SK-N-SH (cell line): ENCODE data around the gene KCNQ2. TPM values are rescaled to one million over a fixed set of nuclear protein-coding genes. Genes with fewer than 3 reads are reported as not detected.

Source experiments
- CTCF ChIA-PET: fragments of 300-600, 350-600 bp; formaldehyde crosslinking; extraction: SDS; loops from one replicate; lab custom pipeline; 2021; lab: Yijun Ruan, JAX
- POLR2A ChIA-PET: fragments of 350-600 bp; sonication (Branson Sonifier 250); formaldehyde crosslinking; extraction: SDS; loops from one replicate; lab custom pipeline; 2020; ENCODE audit warnings: antibody characterized with exemption, inconsistent platforms; lab: Yijun Ruan, JAX
- DNase-seq: peaks from one replicate; pipeline ENCODE4 v3.0.0; 2012
- H2AFZ ChIP-seq: fragments of 200-600 bp; sonication (generic); 2 replicates; pipeline ENCODE4 v1.8.1; 2016; ENCODE audit warnings: antibody characterized with exemption, mild to moderate bottlenecking, low read depth
- H3F3A ChIP-seq: fragments of 200-600 bp; sonication (generic); replicated peaks from 2 replicates; pipeline ENCODE3; 2016; ENCODE audit warnings: antibody characterized with exemption, mild to moderate bottlenecking; ENCODE audit not compliant: insufficient read depth
- H3K27ac ChIP-seq, 2 experiments: fragments of 200-500 bp in 1 of 2; fragments of 200-600 bp in 1 of 2; sonication (Bioruptor generic) in 1 of 2; sonication (generic), shearing (Covaris generic) in 1 of 2; 2 replicates each; pipeline versions ENCODE4 v1.5.1 to v1.6.1; 2014 to 2016; ENCODE audit warnings: low read depth in 2 of 2, inconsistent platforms in 1 of 2, low read length in 1 of 2, mild to moderate bottlenecking in 1 of 2, mixed read lengths in 1 of 2
- H3K27me3 ChIP-seq: fragments of 200-600 bp; sonication (generic), shearing (Covaris generic); 2 replicates; pipeline ENCODE4 v1.6.1; 2016; ENCODE audit warnings: mixed run types; ENCODE audit not compliant: insufficient read depth
- H3K36me3 ChIP-seq, 2 experiments: fragments of 200-500 bp in 1 of 2; fragments of 200-600 bp in 1 of 2; sonication (Bioruptor generic) in 1 of 2; sonication (generic) in 1 of 2; replicated peaks in 1 of 2; 2 replicates each; pipeline versions ENCODE3 to v1.5.1; 2014 to 2016; ENCODE audit warnings: low read length in 1 of 2, mild to moderate bottlenecking in 1 of 2; ENCODE audit not compliant: insufficient read depth in 2 of 2, control insufficient read depth in 1 of 2
- H3K4me1 ChIP-seq, 2 experiments: fragments of 200-500 bp in 1 of 2; fragments of 200-600 bp in 1 of 2; sonication (Bioruptor generic) in 1 of 2; sonication (generic), shearing (Covaris generic) in 1 of 2; 2 replicates each; pipeline versions ENCODE4 v1.5.1 to v1.6.1; 2014 to 2016; ENCODE audit warnings: low read depth in 1 of 2, low read length in 1 of 2, mixed run types in 1 of 2; ENCODE audit not compliant: insufficient read depth in 2 of 2, control insufficient read depth in 1 of 2
- H3K4me2 ChIP-seq: fragments of 200-600 bp; sonication (generic), shearing (Covaris generic); 2 replicates; pipeline ENCODE4 v1.6.1; 2017; ENCODE audit warnings: mixed run types
- H3K4me3 ChIP-seq, 2 experiments: fragments of 200-500 bp in 1 of 2; fragments of 200-600 bp in 1 of 2; sonication (Bioruptor generic) in 1 of 2; sonication (generic), shearing (Covaris generic) in 1 of 2; 2 replicates each; pipeline versions ENCODE4 v1.5.1 to v1.8.1; 2014 to 2016; ENCODE audit warnings: low read depth in 2 of 2, inconsistent platforms in 1 of 2, low read length in 1 of 2, mild to moderate bottlenecking in 1 of 2, mixed read lengths in 1 of 2, moderate library complexity in 1 of 2
- H3K79me2 ChIP-seq: fragments of 200-600 bp; sonication (generic); 2 replicates; pipeline ENCODE4 v1.8.1; 2017; ENCODE audit warnings: mild to moderate bottlenecking; ENCODE audit not compliant: insufficient read depth
- H3K9ac ChIP-seq: fragments of 200-600 bp; sonication (generic); 2 replicates; pipeline ENCODE4 v1.6.1; 2017; ENCODE audit warnings: mixed run types
- H3K9me2 ChIP-seq: fragments of 200-600 bp; sonication (generic); 2 replicates; pipeline ENCODE4 v1.6.1; 2017; ENCODE audit warnings: mixed run types
- H3K9me3 ChIP-seq: fragments of 200-600 bp; sonication (generic); 2 replicates; pipeline ENCODE4 v1.6.1; 2017; ENCODE audit warnings: mixed run types, mild to moderate bottlenecking, moderate library complexity
- H4K20me1 ChIP-seq: fragments of 200-600 bp; sonication (generic); 2 replicates; pipeline ENCODE4 v1.6.1; 2017; ENCODE audit warnings: mild to moderate bottlenecking, mixed run types; ENCODE audit not compliant: insufficient read depth
- ELF1 ChIP-seq: IDR thresholded peaks from 2 replicates; pipeline ENCODE4 v1.4.0; 2012
- FOSL2 ChIP-seq: IDR thresholded peaks from 2 replicates; pipeline ENCODE4 v1.4.0; 2012; ENCODE audit warnings: low read depth, mild to moderate bottlenecking, moderate library complexity, borderline replicate concordance
- FOXJ3 ChIP-seq: sonication (generic); formaldehyde crosslinking; IDR thresholded peaks from 2 replicates; pipeline ENCODE4 v1.5.1; 2020; ENCODE audit warnings: mild to moderate bottlenecking, missing genetic modification reagents
- FOXM1 ChIP-seq: IDR thresholded peaks from 2 replicates; pipeline ENCODE4 v1.4.0; 2012; ENCODE audit warnings: low read depth, mild to moderate bottlenecking
- JUND ChIP-seq: IDR thresholded peaks from 2 replicates; pipeline ENCODE4 v1.4.0; 2012
- NFIC ChIP-seq: IDR thresholded peaks from 2 replicates; pipeline ENCODE4 v1.4.0; 2012; ENCODE audit warnings: borderline replicate concordance
- POLR2AphosphoS5 ChIP-seq: IDR thresholded peaks from 2 replicates; pipeline ENCODE4 v1.6.1; 2012; ENCODE audit warnings: low read depth, low read length
- RCOR1 ChIP-seq: fragments of 150-350 bp; IDR thresholded peaks from 2 replicates; pipeline ENCODE4 v1.6.1; 2017; ENCODE audit warnings: antibody characterized with exemption, low read length
- RXRA ChIP-seq: IDR thresholded peaks from 2 replicates; pipeline ENCODE4 v1.4.0; 2012; ENCODE audit warnings: low read depth, mild to moderate bottlenecking, borderline replicate concordance
- SIN3A ChIP-seq: IDR thresholded peaks from 2 replicates; pipeline ENCODE4 v1.6.1; 2012; ENCODE audit warnings: low read depth, mild to moderate bottlenecking, low read length, moderate library complexity, borderline replicate concordance
- SMC3 ChIP-seq: IDR thresholded peaks from 2 replicates; pipeline ENCODE4 v1.6.1; 2012; ENCODE audit warnings: low read depth, low read length, improper control_type of control experiment
- TAF1 ChIP-seq: IDR thresholded peaks from 2 replicates; pipeline ENCODE4 v1.6.1; 2012; ENCODE audit warnings: low read depth, mild to moderate bottlenecking, low read length, moderate library complexity, borderline replicate concordance
- YY1 ChIP-seq: IDR thresholded peaks from 2 replicates; pipeline ENCODE4 v1.4.0; 2012; ENCODE audit warnings: low read depth, mild to moderate bottlenecking
- WGBS: methylation state at CpG from one replicate; pipeline ENCODE4 v1.1.6; 2017; ENCODE audit warnings: low lambda C conversion rate; 5-methylcytosine and 5-hydroxymethylcytosine counted together
- polyA plus RNA-seq, 3 experiments: library from polyadenylated mRNA; depleted of rRNA; stranded (reverse); fragments of >200 nt; gene quantifications; 2 replicates each; pipeline ENCODE4 v1.2.3, GENCODE V29; 2012
- TF ChIP-seq, protein P1 (sequence below): fragments of 150-350 bp; IDR thresholded peaks from 2 replicates; pipeline ENCODE4 v1.6.1; 2016; ENCODE audit warnings: mild to moderate bottlenecking, low read depth, low read length
- TF ChIP-seq, protein P2 (sequence below): IDR thresholded peaks from 2 replicates; pipeline ENCODE4 v1.4.0; 2012; ENCODE audit warnings: low read depth, borderline replicate concordance
- TF ChIP-seq, protein P3 (sequence below): fragments of 200-600 bp; sonication (generic); IDR thresholded peaks from 2 replicates; pipeline ENCODE4 v1.6.1; 2017; ENCODE audit warnings: antibody characterized with exemption, mild to moderate bottlenecking, moderate library complexity
- TF ChIP-seq, protein P4 (sequence below): IDR thresholded peaks from 2 replicates; pipeline ENCODE4; 2012
- TF ChIP-seq, protein P5 (sequence below): fragments of 150-350 bp; IDR thresholded peaks from 2 replicates; pipeline ENCODE4 v1.6.1; 2017; ENCODE audit warnings: antibody characterized with exemption, low read length, low read depth, borderline replicate concordance
- TF ChIP-seq, protein P6 (sequence below): IDR thresholded peaks from 2 replicates; pipeline ENCODE4 v1.4.0; 2012; ENCODE audit warnings: low read depth
- TF ChIP-seq, protein P7 (sequence below): IDR thresholded peaks from 2 replicates; pipeline ENCODE4 v1.6.1; 2012; ENCODE audit warnings: mild to moderate bottlenecking, low read depth, low read length, moderate library complexity

The KCNQ2 gene
- 3.9 and 8.3 TPM in 2 replicates for polyA plus RNA-seq (2012; rRNA removed)
- 4.3 and 10.1 TPM in 2 replicates for polyA plus RNA-seq (2012; cell fraction: cytosol; rRNA removed)
- 4.0 and 7.9 TPM in 2 replicates for polyA plus RNA-seq (2012; cell fraction: nucleus; rRNA removed)

DNA sequence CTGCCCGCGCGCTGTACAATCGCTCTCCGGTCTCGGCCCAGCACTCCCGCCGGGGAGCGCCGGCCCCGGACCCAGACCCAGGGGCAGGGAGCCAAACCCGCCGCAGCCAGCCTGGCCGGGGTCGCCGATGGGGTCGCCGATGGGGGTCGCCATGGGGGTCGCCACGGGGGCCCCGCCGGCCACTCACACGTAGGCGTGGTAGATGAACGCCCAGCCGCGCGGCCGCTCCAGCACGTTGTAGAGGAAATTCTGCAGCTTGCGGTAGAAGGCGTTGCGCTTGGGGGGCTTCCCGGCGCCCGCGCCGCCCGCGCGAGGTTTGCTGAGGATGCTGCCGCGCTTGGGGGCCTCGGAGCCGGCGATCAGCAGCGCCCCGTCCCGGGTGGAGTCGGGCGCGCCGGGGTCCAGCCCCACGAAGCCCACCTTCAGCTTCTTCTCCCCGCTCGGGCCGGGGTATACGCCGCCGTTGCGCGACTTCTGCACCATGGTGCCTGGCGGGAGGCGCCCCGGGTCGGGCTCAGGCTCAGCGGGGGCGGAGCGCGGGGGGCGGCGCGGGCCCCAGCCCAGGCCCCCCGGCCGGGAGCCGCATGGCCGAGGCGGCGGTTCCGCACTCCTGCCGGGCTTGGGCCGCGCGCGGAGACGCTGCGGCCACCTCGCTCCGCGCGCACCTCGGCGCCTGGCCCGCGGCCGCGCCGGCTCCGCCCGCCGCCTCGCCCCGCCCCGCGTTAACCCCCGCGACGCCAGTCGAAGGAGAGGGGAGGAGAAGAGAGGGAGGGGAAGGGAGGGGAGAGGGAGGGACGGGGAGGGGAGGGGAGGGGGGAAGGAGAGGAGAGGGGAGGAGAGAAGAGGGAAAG, at the start of gene KCNQ2:
Gene KCNQ2 (minus strand): TSS at position 675 of the 851 bp plus-strand sequence. CDS start 192 bp downstream, at position 483.
- peak within 1 kb of the TSS in 1 of 2 experiments; percentile 86; a peak in 2 of 4 replicates for H3K27ac ChIP-seq
- no peak within 1 kb of the TSS; the same call in 1 of the 2 replicates for H3K4me2 ChIP-seq
- no peaks in the 10 kb centered on the region for H3K9me2 ChIP-seq
- POLR2A ChIA-PET: interaction anchor here (1.3 to 1.7 kb wide), 2 partner anchors 9 to 15 kb away, joined by 6 to 8 read pairs; no protein-coding TSS in a partner anchor
- H3F3A ChIP-seq: no peaks in the 10 kb centered on the region
- H2AFZ ChIP-seq: no peak within 1 kb of the TSS
- peak within 1 kb of the TSS in 1 of 2 experiments; percentile 56; a peak in 2 of 4 replicates for H3K4me3 ChIP-seq
- no peaks in the 10 kb centered on the region for H3K36me3 ChIP-seq
- H3K27me3 ChIP-seq: peaks cover 26% of the 10 kb centered on the region
- no peak for TF ChIP-seq SMC3
- no peak for TF ChIP-seq FOSL2
- TF ChIP-seq, protein P1, sequence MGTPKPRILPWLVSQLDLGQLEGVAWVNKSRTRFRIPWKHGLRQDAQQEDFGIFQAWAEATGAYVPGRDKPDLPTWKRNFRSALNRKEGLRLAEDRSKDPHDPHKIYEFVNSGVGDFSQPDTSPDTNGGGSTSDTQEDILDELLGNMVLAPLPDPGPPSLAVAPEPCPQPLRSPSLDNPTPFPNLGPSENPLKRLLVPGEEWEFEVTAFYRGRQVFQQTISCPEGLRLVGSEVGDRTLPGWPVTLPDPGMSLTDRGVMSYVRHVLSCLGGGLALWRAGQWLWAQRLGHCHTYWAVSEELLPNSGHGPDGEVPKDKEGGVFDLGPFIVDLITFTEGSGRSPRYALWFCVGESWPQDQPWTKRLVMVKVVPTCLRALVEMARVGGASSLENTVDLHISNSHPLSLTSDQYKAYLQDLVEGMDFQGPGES: no peak
- TF ChIP-seq, protein P2, sequence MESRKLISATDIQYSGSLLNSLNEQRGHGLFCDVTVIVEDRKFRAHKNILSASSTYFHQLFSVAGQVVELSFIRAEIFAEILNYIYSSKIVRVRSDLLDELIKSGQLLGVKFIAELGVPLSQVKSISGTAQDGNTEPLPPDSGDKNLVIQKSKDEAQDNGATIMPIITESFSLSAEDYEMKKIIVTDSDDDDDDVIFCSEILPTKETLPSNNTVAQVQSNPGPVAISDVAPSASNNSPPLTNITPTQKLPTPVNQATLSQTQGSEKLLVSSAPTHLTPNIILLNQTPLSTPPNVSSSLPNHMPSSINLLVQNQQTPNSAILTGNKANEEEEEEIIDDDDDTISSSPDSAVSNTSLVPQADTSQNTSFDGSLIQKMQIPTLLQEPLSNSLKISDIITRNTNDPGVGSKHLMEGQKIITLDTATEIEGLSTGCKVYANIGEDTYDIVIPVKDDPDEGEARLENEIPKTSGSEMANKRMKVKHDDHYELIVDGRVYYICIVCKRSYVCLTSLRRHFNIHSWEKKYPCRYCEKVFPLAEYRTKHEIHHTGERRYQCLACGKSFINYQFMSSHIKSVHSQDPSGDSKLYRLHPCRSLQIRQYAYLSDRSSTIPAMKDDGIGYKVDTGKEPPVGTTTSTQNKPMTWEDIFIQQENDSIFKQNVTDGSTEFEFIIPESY: no peak
- no peak for TF ChIP-seq JUND
- TF ChIP-seq, protein P3, sequence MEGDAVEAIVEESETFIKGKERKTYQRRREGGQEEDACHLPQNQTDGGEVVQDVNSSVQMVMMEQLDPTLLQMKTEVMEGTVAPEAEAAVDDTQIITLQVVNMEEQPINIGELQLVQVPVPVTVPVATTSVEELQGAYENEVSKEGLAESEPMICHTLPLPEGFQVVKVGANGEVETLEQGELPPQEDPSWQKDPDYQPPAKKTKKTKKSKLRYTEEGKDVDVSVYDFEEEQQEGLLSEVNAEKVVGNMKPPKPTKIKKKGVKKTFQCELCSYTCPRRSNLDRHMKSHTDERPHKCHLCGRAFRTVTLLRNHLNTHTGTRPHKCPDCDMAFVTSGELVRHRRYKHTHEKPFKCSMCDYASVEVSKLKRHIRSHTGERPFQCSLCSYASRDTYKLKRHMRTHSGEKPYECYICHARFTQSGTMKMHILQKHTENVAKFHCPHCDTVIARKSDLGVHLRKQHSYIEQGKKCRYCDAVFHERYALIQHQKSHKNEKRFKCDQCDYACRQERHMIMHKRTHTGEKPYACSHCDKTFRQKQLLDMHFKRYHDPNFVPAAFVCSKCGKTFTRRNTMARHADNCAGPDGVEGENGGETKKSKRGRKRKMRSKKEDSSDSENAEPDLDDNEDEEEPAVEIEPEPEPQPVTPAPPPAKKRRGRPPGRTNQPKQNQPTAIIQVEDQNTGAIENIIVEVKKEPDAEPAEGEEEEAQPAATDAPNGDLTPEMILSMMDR: no peak
- TF ChIP-seq FOXJ3 (CRISPR knock-in tag): no peak
- TF ChIP-seq, protein P4, sequence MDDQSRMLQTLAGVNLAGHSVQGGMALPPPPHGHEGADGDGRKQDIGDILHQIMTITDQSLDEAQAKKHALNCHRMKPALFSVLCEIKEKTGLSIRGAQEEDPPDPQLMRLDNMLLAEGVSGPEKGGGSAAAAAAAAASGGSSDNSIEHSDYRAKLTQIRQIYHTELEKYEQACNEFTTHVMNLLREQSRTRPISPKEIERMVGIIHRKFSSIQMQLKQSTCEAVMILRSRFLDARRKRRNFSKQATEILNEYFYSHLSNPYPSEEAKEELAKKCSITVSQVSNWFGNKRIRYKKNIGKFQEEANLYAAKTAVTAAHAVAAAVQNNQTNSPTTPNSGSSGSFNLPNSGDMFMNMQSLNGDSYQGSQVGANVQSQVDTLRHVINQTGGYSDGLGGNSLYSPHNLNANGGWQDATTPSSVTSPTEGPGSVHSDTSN: no peak
- TF ChIP-seq SIN3A: no peak
- TF ChIP-seq, protein P5, sequence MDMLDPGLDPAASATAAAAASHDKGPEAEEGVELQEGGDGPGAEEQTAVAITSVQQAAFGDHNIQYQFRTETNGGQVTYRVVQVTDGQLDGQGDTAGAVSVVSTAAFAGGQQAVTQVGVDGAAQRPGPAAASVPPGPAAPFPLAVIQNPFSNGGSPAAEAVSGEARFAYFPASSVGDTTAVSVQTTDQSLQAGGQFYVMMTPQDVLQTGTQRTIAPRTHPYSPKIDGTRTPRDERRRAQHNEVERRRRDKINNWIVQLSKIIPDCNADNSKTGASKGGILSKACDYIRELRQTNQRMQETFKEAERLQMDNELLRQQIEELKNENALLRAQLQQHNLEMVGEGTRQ: no peak
- no peak for TF ChIP-seq FOXM1
- TF ChIP-seq ELF1: no peak
- TF ChIP-seq, protein P6, sequence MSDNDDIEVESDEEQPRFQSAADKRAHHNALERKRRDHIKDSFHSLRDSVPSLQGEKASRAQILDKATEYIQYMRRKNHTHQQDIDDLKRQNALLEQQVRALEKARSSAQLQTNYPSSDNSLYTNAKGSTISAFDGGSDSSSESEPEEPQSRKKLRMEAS: no peak
- no peak for TF ChIP-seq NFIC
- no peak for TF ChIP-seq POLR2AphosphoS5
- TF ChIP-seq YY1: no peak
- no peak for TF ChIP-seq RXRA
- TF ChIP-seq RCOR1: no peak
- TF ChIP-seq, protein P7, sequence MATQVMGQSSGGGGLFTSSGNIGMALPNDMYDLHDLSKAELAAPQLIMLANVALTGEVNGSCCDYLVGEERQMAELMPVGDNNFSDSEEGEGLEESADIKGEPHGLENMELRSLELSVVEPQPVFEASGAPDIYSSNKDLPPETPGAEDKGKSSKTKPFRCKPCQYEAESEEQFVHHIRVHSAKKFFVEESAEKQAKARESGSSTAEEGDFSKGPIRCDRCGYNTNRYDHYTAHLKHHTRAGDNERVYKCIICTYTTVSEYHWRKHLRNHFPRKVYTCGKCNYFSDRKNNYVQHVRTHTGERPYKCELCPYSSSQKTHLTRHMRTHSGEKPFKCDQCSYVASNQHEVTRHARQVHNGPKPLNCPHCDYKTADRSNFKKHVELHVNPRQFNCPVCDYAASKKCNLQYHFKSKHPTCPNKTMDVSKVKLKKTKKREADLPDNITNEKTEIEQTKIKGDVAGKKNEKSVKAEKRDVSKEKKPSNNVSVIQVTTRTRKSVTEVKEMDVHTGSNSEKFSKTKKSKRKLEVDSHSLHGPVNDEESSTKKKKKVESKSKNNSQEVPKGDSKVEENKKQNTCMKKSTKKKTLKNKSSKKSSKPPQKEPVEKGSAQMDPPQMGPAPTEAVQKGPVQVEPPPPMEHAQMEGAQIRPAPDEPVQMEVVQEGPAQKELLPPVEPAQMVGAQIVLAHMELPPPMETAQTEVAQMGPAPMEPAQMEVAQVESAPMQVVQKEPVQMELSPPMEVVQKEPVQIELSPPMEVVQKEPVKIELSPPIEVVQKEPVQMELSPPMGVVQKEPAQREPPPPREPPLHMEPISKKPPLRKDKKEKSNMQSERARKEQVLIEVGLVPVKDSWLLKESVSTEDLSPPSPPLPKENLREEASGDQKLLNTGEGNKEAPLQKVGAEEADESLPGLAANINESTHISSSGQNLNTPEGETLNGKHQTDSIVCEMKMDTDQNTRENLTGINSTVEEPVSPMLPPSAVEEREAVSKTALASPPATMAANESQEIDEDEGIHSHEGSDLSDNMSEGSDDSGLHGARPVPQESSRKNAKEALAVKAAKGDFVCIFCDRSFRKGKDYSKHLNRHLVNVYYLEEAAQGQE: no peak
- no peak for TF ChIP-seq TAF1
- no peaks in the 10 kb centered on the region for H3K9me3 ChIP-seq
- DNase-seq: peak; percentile 87
- CTCF ChIA-PET: interaction anchor here (0.9 to 5.2 kb wide), 7 partner anchors 9 to 46 kb away, joined by 3 to 24 read pairs (median 12); no protein-coding TSS in a partner anchor
- H3K9ac ChIP-seq: no peak within 1 kb of the TSS
- no peaks in the 10 kb centered on the region for H4K20me1 ChIP-seq
- H3K79me2 ChIP-seq: no peaks in the 10 kb centered on the region
- under 1% methylated on average over 23 of the region's 111 CpGs for WGBS
- peaks cover 0 to 55% of the 10 kb centered on the region in 2 experiments; a peak in 1 of 4 replicates for H3K4me1 ChIP-seq
